PC-9 (cell line): ENCODE results near the gene GIGYF2.

Experiments used
- CTCF ChIP-seq: fragments of 200-600 bp; sonication (generic); conservative IDR thresholded peaks from 2 replicates; pipeline ENCODE4 v1.6.1; 2017; ENCODE audit warnings: mixed run types, antibody characterized with exemption, mild to moderate bottlenecking, moderate library complexity
- EZH2 ChIP-seq: fragments of 200-600 bp; sonication (generic); IDR thresholded peaks from 2 replicates; pipeline ENCODE4 v1.8.0; 2017; ENCODE audit warnings: antibody characterized with exemption, low read depth

- no peak for TF ChIP-seq EZH2
- no peak for TF ChIP-seq CTCF
These were observed 160.0 kb downstream of the GIGYF2 start for GRCh38 chr2:232857158-232857563.
